C4-2B (cell line): ENCODE measurements around the gene PRTFDC1.

ENCODE experiments used
- CTCF ChIP-seq: fragments of 450-650 bp; conservative IDR thresholded peaks from 2 replicates; pipeline ENCODE4 v1.5.1; 2017; ENCODE audit warnings: mild to moderate bottlenecking
- ZFX ChIP-seq: fragments of 450-650 bp; IDR thresholded peaks from 2 replicates; pipeline ENCODE4 v1.6.1; 2017

DNA sequence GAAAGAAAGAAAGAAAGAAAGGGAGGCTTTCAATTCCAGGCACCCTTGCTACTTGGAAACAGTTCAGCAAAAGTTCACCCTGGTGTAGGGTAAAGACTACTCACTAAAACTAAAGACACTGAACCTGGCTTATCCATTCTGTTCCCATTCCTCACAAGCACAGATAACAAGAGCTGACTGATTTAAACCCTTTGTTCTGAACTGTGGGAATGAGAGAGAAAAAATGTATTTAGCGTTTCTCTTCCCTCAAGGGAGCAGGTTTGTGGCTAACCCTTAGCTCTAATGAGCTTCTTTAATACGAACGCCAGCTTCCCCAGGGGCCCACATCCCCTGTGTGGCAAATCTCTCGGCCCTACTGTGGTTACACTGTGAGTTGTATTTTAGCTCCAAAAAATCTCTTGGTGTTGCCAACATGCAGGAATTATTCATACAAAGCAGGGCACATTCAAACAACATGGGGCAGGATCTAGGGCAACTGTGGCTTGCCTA is 23.3 kb downstream of the PRTFDC1 start:
- TF ChIP-seq CTCF (no peak), ZFX (no peak)
